GM12878 (cell line): ENCODE data around the gene TNP2. TPM values are rescaled to one million over a fixed set of nuclear protein-coding genes. Genes with fewer than 3 reads are reported as not detected.

Experiments used
- ASH2L ChIP-seq: fragments of 300-600, 200-600 bp; sonication (generic); IDR thresholded peaks from 2 replicates; pipeline ENCODE4 v1.6.1; 2017; ENCODE audit warnings: low read depth, mild to moderate bottlenecking, borderline replicate concordance
- BHLHE40 ChIP-seq, 2 experiments: fragments of 450-650 bp in 1 of 2; IDR thresholded peaks; 2 replicates each; pipeline ENCODE4 v1.6.1; 2011 to 2017; ENCODE audit warnings: low read depth in 2 of 2, borderline replicate concordance in 1 of 2, improper control_type of control experiment in 1 of 2, low read length in 1 of 2, mild to moderate bottlenecking in 1 of 2
- CHD4 ChIP-seq: fragments of 200-600 bp; sonication (generic); IDR thresholded peaks from 2 replicates; pipeline ENCODE4 v1.6.1; 2016; ENCODE audit warnings: mild to moderate bottlenecking
- CREM ChIP-seq: IDR thresholded peaks from 2 replicates; pipeline ENCODE4 v1.6.1; 2014; ENCODE audit warnings: antibody characterized with exemption, low read depth
- EED ChIP-seq: sonication (generic); IDR thresholded peaks from 2 replicates; pipeline ENCODE4 v1.6.1; 2016; ENCODE audit warnings: antibody characterized with exemption, low read depth
- HDGF ChIP-seq: fragments of 450-650 bp; IDR thresholded peaks from 2 replicates; pipeline ENCODE4 v1.6.1; 2016; ENCODE audit warnings: antibody characterized with exemption
- IKZF1 ChIP-seq: fragments of 450-650 bp; conservative IDR thresholded peaks from 2 replicates; pipeline ENCODE4 v1.6.1; 2017; ENCODE audit warnings: antibody characterized with exemption, mild to moderate bottlenecking
- MYB ChIP-seq: fragments of 150-350 bp; IDR thresholded peaks from 2 replicates; pipeline ENCODE4 v1.6.1; 2014; ENCODE audit warnings: mild to moderate bottlenecking, low read depth, low read length, borderline replicate concordance
- NFIC ChIP-seq: IDR thresholded peaks from 2 replicates; pipeline ENCODE4 v1.6.1; 2012; ENCODE audit warnings: low read depth, mild to moderate bottlenecking, inconsistent platforms, low read length, moderate library complexity
- PAX5 ChIP-seq: IDR thresholded peaks from 2 replicates; pipeline ENCODE4 v1.6.1; 2011; ENCODE audit warnings: low read depth, low read length, borderline replicate concordance
- PML ChIP-seq: IDR thresholded peaks from 2 replicates; pipeline ENCODE4 v1.6.1; 2012; ENCODE audit warnings: low read length, inconsistent platforms
- RAD51 ChIP-seq: fragments of 450-650 bp; IDR thresholded peaks from 2 replicates; pipeline ENCODE4 v1.6.1; 2016; ENCODE audit warnings: moderate library complexity, mild to moderate bottlenecking, inconsistent platforms
- STAT3 ChIP-seq: IDR thresholded peaks from 2 replicates; pipeline ENCODE4 v1.6.1; 2011; ENCODE audit warnings: low read depth, low read length, improper control_type of control experiment
- ZNF217 ChIP-seq: fragments of 450-650 bp; IDR thresholded peaks from 2 replicates; pipeline ENCODE4 v1.6.1; 2017; ENCODE audit warnings: antibody characterized with exemption, mild to moderate bottlenecking
- polyA plus RNA-seq, 11 experiments: library from polyadenylated mRNA; depleted of rRNA in 4 of 11; unstranded in 6 of 11; stranded (reverse) in 5 of 11; fragments of >200 nt; fragmentation: Nextera tagmentation in 4 of 11; fragmentation: Illumina TruSeq in 1 of 11; extraction: Ambion mirVana in 4 of 11; extraction: Trizol in 1 of 11; gene quantifications; 1 replicate in 1 of 11; 2 replicates in 10 of 11; pipeline versions ENCODE4 v1.2.1 to v1.2.3, GENCODE V29; 2011 to 2016; ENCODE audit warnings: inconsistent platforms in 2 of 11, missing spikeins in 2 of 11, low read depth in 1 of 11
- total RNA-seq, 4 experiments: library from RNA; depleted of rRNA in 3 of 4; stranded (reverse); fragments of >200 nt in 3 of 4; fragmentation: Illumina TruSeq in 1 of 4; extraction: Trizol in 1 of 4; gene quantifications; 2 replicates each; pipeline versions ENCODE4 v1.2.1 to v1.2.3, GENCODE V29; 2013 to 2021
- TF ChIP-seq, protein P1 (sequence below): fragments of 450-650 bp; formaldehyde crosslinking; IDR thresholded peaks from 2 replicates; pipeline ENCODE4 v1.4.0; 2020; ENCODE audit warnings: mild to moderate bottlenecking, moderate library complexity
- TF ChIP-seq, protein P2 (sequence below): IDR thresholded peaks from 2 replicates; pipeline ENCODE4 v1.6.1; 2012; ENCODE audit warnings: low read depth, low read length, improper control_type of control experiment
- TF ChIP-seq, protein P3 (sequence below): IDR thresholded peaks from 2 replicates; pipeline ENCODE4 v1.6.1; 2011; ENCODE audit warnings: mild to moderate bottlenecking, low read depth, low read length, moderate library complexity; ENCODE audit not compliant: insufficient replicate concordance
- TF ChIP-seq, protein P4 (sequence below): IDR thresholded peaks from 2 replicates; pipeline ENCODE4 v1.6.1; 2012; ENCODE audit warnings: low read depth, low read length, improper control_type of control experiment

TNP2 gene
- total and polyA plus RNA-seq, 10 of the 15 experiments (the other 5 are each of a cell fraction or from before 2014, with no cell fraction given), result not detected

DNA sequence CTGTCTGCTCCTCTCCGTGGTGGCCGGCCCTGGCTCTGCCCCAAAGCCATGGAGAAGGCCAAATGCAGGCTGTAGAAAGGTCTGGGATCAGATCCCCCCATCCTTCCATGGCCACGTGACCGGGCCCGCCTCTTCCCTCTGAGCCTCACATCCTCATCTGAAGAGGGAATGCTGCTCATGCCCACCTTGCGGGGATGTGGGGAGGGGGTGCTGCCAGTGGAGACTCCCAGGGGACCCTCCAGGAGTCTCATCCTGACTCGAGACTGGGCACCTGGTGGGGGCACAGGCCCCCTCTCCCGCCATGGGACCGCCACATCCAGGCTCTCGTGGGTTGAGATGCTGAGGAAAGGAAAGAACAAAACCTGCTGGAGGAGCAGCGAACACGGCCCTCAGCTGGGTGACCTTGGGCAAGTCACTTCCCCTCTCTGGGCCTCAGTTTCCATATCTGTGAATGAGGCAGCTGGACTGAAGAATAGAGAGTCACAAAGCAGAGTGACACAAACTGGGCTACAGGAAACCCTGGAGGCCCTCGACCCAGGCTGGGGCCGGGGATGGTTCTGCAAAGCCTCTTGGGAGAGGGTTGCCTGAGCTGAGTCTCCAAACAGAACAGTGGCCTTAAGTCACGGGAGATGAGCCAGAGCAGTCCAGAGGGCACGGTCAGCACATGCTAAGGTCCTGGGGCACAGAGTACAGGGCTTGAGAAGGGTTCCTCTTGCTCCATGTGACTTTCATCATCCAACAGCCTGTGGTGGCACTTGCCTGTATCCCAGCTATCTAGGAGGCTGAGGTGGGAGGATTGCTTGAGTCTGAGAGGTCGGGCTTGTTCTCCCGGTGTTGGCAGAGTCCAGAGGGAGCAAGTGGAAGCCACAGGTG lies 43.2 kb downstream of the TNP2 start (continued):
- TF ChIP-seq, protein P1, sequence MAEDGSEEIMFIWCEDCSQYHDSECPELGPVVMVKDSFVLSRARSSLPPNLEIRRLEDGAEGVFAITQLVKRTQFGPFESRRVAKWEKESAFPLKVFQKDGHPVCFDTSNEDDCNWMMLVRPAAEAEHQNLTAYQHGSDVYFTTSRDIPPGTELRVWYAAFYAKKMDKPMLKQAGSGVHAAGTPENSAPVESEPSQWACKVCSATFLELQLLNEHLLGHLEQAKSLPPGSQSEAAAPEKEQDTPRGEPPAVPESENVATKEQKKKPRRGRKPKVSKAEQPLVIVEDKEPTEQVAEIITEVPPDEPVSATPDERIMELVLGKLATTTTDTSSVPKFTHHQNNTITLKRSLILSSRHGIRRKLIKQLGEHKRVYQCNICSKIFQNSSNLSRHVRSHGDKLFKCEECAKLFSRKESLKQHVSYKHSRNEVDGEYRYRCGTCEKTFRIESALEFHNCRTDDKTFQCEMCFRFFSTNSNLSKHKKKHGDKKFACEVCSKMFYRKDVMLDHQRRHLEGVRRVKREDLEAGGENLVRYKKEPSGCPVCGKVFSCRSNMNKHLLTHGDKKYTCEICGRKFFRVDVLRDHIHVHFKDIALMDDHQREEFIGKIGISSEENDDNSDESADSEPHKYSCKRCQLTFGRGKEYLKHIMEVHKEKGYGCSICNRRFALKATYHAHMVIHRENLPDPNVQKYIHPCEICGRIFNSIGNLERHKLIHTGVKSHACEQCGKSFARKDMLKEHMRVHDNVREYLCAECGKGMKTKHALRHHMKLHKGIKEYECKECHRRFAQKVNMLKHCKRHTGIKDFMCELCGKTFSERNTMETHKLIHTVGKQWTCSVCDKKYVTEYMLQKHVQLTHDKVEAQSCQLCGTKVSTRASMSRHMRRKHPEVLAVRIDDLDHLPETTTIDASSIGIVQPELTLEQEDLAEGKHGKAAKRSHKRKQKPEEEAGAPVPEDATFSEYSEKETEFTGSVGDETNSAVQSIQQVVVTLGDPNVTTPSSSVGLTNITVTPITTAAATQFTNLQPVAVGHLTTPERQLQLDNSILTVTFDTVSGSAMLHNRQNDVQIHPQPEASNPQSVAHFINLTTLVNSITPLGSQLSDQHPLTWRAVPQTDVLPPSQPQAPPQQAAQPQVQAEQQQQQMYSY (CRISPR knock-in tag), result no peak
- TF ChIP-seq, protein P2, sequence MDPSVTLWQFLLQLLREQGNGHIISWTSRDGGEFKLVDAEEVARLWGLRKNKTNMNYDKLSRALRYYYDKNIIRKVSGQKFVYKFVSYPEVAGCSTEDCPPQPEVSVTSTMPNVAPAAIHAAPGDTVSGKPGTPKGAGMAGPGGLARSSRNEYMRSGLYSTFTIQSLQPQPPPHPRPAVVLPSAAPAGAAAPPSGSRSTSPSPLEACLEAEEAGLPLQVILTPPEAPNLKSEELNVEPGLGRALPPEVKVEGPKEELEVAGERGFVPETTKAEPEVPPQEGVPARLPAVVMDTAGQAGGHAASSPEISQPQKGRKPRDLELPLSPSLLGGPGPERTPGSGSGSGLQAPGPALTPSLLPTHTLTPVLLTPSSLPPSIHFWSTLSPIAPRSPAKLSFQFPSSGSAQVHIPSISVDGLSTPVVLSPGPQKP, result no peak
- TF ChIP-seq EED, result peak; percentile 69
- TF ChIP-seq MYB, result no peak
- no peak for TF ChIP-seq NFIC
- TF ChIP-seq CHD4, result peak; percentile 91; the same call in 1 of the 2 replicates
- no peak for TF ChIP-seq CREM
- 0 out of 2 replicates have a peak, but pooled peaks have one; percentile 16 for TF ChIP-seq ZNF217
- TF ChIP-seq BHLHE40 (IDR thresholded peaks at IDR 0.05; ENCODE audit: borderline replicate concordance in 1 of 2, low read depth in 2 of 2, low read length in 1 of 2), result peak in 1 of 2 experiments; percentile 70; a peak in 2 of 4 replicates
- TF ChIP-seq PML, result no peak
- TF ChIP-seq PAX5, result no peak
- TF ChIP-seq ASH2L, result 0 out of 2 replicates have a peak, but pooled peaks have one; percentile 17
- TF ChIP-seq, protein P3, sequence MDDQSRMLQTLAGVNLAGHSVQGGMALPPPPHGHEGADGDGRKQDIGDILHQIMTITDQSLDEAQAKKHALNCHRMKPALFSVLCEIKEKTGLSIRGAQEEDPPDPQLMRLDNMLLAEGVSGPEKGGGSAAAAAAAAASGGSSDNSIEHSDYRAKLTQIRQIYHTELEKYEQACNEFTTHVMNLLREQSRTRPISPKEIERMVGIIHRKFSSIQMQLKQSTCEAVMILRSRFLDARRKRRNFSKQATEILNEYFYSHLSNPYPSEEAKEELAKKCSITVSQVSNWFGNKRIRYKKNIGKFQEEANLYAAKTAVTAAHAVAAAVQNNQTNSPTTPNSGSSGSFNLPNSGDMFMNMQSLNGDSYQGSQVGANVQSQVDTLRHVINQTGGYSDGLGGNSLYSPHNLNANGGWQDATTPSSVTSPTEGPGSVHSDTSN, result no peak
- peak; percentile 81 for TF ChIP-seq RAD51
- TF ChIP-seq, protein P4, sequence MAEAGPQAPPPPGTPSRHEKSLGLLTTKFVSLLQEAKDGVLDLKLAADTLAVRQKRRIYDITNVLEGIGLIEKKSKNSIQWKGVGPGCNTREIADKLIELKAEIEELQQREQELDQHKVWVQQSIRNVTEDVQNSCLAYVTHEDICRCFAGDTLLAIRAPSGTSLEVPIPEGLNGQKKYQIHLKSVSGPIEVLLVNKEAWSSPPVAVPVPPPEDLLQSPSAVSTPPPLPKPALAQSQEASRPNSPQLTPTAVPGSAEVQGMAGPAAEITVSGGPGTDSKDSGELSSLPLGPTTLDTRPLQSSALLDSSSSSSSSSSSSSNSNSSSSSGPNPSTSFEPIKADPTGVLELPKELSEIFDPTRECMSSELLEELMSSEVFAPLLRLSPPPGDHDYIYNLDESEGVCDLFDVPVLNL, result no peak
- TF ChIP-seq IKZF1, result peak; percentile 56
- no peak for TF ChIP-seq STAT3
- TF ChIP-seq HDGF, result peak; percentile 16; the same call in 1 of the 2 replicates
